ENCODE measurements around the gene ARSB. TPM values are rescaled to one million over a fixed set of nuclear protein-coding genes. Genes with fewer than 3 reads are reported as not detected.
A peak's percentile ranks its signal among the peaks of the same experiment; 100 is the strongest.

Gene ARSB
- total and polyA plus RNA-seq, 9 of the 15 experiments (the other 6 are each of a cell fraction or from before 2014, with no cell fraction given): 0.52 to 4.6 (median 2.4) TPM

DNA sequence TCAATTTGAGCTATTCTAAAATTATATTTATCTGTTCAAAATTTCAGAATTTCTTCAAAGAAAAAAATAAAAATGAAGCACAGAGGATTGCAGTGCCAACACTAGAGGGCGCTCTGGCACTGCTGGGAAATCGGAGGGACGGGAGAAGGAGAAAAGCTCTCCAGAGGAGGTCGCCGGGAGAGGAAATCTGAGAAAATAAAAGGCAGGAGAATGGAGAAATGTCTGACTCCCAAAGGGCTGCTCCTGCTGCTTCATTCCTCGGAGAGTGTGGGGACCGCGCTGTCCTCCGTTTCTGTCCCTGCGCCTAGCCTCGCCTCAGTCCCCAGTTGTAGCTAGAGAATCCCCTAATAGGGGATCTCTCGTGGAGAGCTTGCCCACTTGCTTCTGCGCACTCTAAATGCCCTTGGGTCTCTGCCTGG, 40.0 kb upstream of the ARSB start (continued):
- TF ChIP-seq, protein P1, sequence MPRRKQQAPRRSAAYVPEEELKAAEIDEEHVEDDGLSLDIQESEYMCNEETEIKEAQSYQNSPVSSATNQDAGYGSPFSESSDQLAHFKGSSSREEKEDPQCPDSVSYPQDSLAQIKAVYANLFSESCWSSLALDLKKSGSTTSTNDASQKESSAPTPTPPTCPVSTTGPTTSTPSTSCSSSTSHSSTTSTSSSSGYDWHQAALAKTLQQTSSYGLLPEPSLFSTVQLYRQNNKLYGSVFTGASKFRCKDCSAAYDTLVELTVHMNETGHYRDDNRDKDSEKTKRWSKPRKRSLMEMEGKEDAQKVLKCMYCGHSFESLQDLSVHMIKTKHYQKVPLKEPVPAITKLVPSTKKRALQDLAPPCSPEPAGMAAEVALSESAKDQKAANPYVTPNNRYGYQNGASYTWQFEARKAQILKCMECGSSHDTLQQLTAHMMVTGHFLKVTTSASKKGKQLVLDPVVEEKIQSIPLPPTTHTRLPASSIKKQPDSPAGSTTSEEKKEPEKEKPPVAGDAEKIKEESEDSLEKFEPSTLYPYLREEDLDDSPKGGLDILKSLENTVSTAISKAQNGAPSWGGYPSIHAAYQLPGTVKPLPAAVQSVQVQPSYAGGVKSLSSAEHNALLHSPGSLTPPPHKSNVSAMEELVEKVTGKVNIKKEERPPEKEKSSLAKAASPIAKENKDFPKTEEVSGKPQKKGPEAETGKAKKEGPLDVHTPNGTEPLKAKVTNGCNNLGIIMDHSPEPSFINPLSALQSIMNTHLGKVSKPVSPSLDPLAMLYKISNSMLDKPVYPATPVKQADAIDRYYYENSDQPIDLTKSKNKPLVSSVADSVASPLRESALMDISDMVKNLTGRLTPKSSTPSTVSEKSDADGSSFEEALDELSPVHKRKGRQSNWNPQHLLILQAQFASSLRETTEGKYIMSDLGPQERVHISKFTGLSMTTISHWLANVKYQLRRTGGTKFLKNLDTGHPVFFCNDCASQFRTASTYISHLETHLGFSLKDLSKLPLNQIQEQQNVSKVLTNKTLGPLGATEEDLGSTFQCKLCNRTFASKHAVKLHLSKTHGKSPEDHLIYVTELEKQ (CRISPR knock-in tag; IDR thresholded peaks at IDR 0.05): no peak
- TF ChIP-seq, protein P2, sequence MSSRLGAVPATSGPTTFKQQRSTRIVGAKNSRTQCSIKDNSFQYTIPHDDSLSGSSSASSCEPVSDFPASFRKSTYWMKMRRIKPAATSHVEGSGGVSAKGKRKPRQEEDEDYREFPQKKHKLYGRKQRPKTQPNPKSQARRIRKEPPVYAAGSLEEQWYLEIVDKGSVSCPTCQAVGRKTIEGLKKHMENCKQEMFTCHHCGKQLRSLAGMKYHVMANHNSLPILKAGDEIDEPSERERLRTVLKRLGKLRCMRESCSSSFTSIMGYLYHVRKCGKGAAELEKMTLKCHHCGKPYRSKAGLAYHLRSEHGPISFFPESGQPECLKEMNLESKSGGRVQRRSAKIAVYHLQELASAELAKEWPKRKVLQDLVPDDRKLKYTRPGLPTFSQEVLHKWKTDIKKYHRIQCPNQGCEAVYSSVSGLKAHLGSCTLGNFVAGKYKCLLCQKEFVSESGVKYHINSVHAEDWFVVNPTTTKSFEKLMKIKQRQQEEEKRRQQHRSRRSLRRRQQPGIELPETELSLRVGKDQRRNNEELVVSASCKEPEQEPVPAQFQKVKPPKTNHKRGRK (tag; IDR thresholded peaks at IDR 0.05): no peak
- TF ChIP-seq HMG20A (CRISPR knock-in tag; conservative IDR thresholded peaks at IDR 0.05): no peak
- no peak for TF ChIP-seq SMARCA4 (IDR thresholded peaks at IDR 0.05)
- TF ChIP-seq SP1 (CRISPR knock-in tag; IDR thresholded peaks at IDR 0.05): no peak
- no peak for TF ChIP-seq JUN (IDR thresholded peaks at IDR 0.05; ENCODE audit: borderline replicate concordance, low read depth, low read length)
- no peak for TF ChIP-seq JUN (CRISPR knock-in tag; IDR thresholded peaks at IDR 0.05; ENCODE audit: borderline replicate concordance)
- TF ChIP-seq, protein P3, sequence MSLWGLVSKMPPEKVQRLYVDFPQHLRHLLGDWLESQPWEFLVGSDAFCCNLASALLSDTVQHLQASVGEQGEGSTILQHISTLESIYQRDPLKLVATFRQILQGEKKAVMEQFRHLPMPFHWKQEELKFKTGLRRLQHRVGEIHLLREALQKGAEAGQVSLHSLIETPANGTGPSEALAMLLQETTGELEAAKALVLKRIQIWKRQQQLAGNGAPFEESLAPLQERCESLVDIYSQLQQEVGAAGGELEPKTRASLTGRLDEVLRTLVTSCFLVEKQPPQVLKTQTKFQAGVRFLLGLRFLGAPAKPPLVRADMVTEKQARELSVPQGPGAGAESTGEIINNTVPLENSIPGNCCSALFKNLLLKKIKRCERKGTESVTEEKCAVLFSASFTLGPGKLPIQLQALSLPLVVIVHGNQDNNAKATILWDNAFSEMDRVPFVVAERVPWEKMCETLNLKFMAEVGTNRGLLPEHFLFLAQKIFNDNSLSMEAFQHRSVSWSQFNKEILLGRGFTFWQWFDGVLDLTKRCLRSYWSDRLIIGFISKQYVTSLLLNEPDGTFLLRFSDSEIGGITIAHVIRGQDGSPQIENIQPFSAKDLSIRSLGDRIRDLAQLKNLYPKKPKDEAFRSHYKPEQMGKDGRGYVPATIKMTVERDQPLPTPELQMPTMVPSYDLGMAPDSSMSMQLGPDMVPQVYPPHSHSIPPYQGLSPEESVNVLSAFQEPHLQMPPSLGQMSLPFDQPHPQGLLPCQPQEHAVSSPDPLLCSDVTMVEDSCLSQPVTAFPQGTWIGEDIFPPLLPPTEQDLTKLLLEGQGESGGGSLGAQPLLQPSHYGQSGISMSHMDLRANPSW (CRISPR knock-in tag; IDR thresholded peaks at IDR 0.05): no peak
- TF ChIP-seq, protein P4, sequence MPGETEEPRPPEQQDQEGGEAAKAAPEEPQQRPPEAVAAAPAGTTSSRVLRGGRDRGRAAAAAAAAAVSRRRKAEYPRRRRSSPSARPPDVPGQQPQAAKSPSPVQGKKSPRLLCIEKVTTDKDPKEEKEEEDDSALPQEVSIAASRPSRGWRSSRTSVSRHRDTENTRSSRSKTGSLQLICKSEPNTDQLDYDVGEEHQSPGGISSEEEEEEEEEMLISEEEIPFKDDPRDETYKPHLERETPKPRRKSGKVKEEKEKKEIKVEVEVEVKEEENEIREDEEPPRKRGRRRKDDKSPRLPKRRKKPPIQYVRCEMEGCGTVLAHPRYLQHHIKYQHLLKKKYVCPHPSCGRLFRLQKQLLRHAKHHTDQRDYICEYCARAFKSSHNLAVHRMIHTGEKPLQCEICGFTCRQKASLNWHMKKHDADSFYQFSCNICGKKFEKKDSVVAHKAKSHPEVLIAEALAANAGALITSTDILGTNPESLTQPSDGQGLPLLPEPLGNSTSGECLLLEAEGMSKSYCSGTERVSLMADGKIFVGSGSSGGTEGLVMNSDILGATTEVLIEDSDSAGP (CRISPR knock-in tag; IDR thresholded peaks at IDR 0.05): no peak
- TF ChIP-seq POLR2AphosphoS5 (IDR thresholded peaks at IDR 0.05; ENCODE audit: control insufficient read depth, insufficient read depth, low read depth, low read length): no peak
- peak; percentile 65; the same call in 1 of the 2 replicates for TF ChIP-seq ARID2 (IDR thresholded peaks at IDR 0.05)
- TF ChIP-seq BACH1 (tag; IDR thresholded peaks at IDR 0.05): no peak
- no peak for TF ChIP-seq ZNF586 (CRISPR knock-in tag; conservative IDR thresholded peaks at IDR 0.05)
- TF ChIP-seq, protein P5, sequence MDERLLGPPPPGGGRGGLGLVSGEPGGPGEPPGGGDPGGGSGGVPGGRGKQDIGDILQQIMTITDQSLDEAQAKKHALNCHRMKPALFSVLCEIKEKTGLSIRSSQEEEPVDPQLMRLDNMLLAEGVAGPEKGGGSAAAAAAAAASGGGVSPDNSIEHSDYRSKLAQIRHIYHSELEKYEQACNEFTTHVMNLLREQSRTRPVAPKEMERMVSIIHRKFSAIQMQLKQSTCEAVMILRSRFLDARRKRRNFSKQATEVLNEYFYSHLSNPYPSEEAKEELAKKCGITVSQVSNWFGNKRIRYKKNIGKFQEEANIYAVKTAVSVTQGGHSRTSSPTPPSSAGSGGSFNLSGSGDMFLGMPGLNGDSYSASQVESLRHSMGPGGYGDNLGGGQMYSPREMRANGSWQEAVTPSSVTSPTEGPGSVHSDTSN (CRISPR knock-in tag; IDR thresholded peaks at IDR 0.05; ENCODE audit: low read depth): no peak
- TF ChIP-seq, protein P5 (tag; conservative IDR thresholded peaks at IDR 0.05; ENCODE audit: low read depth): no peak

All from K562 (cell line).